DOHH2 (cell line): ENCODE results near the gene OR52H1.

ENCODE experiments used
- H3F3A ChIP-seq: fragments of 200-600 bp; sonication (generic), shearing (Covaris generic); 2 replicates; pipeline ENCODE4 v1.6.0; 2016; ENCODE audit warnings: antibody characterized with exemption, mild to moderate bottlenecking; ENCODE audit not compliant: control insufficient read depth, insufficient read depth
- H3K27ac ChIP-seq: fragments of 200-600 bp; sonication (generic); 2 replicates; pipeline ENCODE4 v1.5.1; 2014; ENCODE audit warnings: low read depth, mild to moderate bottlenecking, low read length, moderate library complexity
- H3K27me3 ChIP-seq: fragments of 200-600 bp; sonication (generic); 2 replicates; pipeline ENCODE4 v1.6.1; 2014; ENCODE audit warnings: mild to moderate bottlenecking, low read length, mixed read lengths; ENCODE audit not compliant: control insufficient read depth
- H3K36me3 ChIP-seq: fragments of 200-600 bp; sonication (generic); 2 replicates; pipeline ENCODE4 v1.6.1; 2014; ENCODE audit warnings: mild to moderate bottlenecking, low read length, moderate library complexity, mixed read lengths; ENCODE audit not compliant: control insufficient read depth
- H3K4me1 ChIP-seq: fragments of 200-600 bp; sonication (generic); 2 replicates; pipeline ENCODE4 v1.6.1; 2014; ENCODE audit warnings: mild to moderate bottlenecking, low read length, mixed read lengths; ENCODE audit not compliant: control insufficient read depth
- H3K4me2 ChIP-seq: fragments of 200-600 bp; sonication (generic); 2 replicates; pipeline ENCODE4 v1.6.0; 2014; ENCODE audit warnings: mild to moderate bottlenecking, low read length, moderate library complexity
- H3K4me3 ChIP-seq: fragments of 200-600 bp; sonication (generic); 2 replicates; pipeline ENCODE4 v1.5.1; 2014; ENCODE audit warnings: mild to moderate bottlenecking, low read length, mixed read lengths
- H3K79me2 ChIP-seq: fragments of 200-600 bp; sonication (generic); 2 replicates; pipeline ENCODE4 v1.6.1; 2014; ENCODE audit warnings: mild to moderate bottlenecking, low read length, mixed read lengths; ENCODE audit not compliant: control insufficient read depth
- H3K9me2 ChIP-seq: fragments of 200-600 bp; sonication (generic); replicated peaks from 2 replicates; pipeline ENCODE4 v1.6.1; 2014; ENCODE audit warnings: mild to moderate bottlenecking, low read length, mixed read lengths; ENCODE audit not compliant: control insufficient read depth
- H3K9me3 ChIP-seq: fragments of 200-600 bp; sonication (generic); 2 replicates; pipeline ENCODE4 v1.6.1; 2014; ENCODE audit warnings: antibody characterized with exemption, low read length, mixed read lengths; ENCODE audit not compliant: control insufficient read depth, insufficient read depth
- H4K20me1 ChIP-seq: fragments of 200-600 bp; sonication (generic); 2 replicates; pipeline ENCODE4 v1.6.0; 2014; ENCODE audit warnings: low read depth, mild to moderate bottlenecking, antibody characterized with exemption, low read length, moderate library complexity; ENCODE audit not compliant: control insufficient read depth, insufficient read depth
- EZH2phosphoT487 ChIP-seq: fragments of 200-600 bp; sonication (generic); IDR thresholded peaks from 2 replicates; pipeline ENCODE4 v1.6.1; 2017; ENCODE audit warnings: borderline replicate concordance, mild to moderate bottlenecking, antibody characterized with exemption, low read length, moderate library complexity, mixed read lengths
- TF ChIP-seq, protein P1 (sequence below): fragments of 200-600 bp; sonication (generic); IDR thresholded peaks from one replicate; pipeline ENCODE4 v1.5.1; 2014; ENCODE audit warnings: antibody characterized with exemption, mild to moderate bottlenecking, low read depth, low read length; ENCODE audit not compliant: poor library complexity, severe bottlenecking

Gene OR52H1

DNA sequence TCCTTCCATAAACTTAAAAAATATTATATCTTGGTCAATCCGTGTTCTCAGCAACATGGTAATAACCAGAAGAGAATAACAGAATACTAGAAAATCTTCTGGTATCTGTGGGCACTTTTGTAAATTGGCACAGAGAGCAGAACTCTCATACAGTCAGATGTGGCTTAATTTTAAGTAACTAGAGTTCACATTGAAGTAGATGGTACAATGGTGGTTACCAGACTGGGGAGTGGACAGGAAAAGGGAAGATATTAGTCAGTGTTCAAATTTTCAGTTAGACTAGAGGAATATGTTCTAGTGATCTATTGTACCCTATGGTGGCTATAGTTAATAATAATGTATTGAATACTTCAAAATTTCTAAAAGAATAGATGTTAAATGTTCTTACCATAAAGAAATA is 6.9 kb downstream of the OR52H1 start:
- Histone ChIP-seq H3K4me3 (no peak overlapping the region), H3K4me1 (no peaks in the 10 kb centered on the region), H3K9me2 (no peaks in the 10 kb centered on the region), H4K20me1 (no peaks in the 10 kb centered on the region), H3F3A (no peaks in the 10 kb centered on the region), H3K9me3 (no peaks in the 10 kb centered on the region), H3K4me2 (no peak overlapping the region), H3K79me2 (no peaks in the 10 kb centered on the region), H3K27me3 (no peaks in the 10 kb centered on the region), H3K27ac (no peak overlapping the region), H3K36me3 (no peaks in the 10 kb centered on the region)
- TF ChIP-seq, protein P1, sequence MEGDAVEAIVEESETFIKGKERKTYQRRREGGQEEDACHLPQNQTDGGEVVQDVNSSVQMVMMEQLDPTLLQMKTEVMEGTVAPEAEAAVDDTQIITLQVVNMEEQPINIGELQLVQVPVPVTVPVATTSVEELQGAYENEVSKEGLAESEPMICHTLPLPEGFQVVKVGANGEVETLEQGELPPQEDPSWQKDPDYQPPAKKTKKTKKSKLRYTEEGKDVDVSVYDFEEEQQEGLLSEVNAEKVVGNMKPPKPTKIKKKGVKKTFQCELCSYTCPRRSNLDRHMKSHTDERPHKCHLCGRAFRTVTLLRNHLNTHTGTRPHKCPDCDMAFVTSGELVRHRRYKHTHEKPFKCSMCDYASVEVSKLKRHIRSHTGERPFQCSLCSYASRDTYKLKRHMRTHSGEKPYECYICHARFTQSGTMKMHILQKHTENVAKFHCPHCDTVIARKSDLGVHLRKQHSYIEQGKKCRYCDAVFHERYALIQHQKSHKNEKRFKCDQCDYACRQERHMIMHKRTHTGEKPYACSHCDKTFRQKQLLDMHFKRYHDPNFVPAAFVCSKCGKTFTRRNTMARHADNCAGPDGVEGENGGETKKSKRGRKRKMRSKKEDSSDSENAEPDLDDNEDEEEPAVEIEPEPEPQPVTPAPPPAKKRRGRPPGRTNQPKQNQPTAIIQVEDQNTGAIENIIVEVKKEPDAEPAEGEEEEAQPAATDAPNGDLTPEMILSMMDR, result no peak
- TF ChIP-seq EZH2phosphoT487, result no peak

DNA sequence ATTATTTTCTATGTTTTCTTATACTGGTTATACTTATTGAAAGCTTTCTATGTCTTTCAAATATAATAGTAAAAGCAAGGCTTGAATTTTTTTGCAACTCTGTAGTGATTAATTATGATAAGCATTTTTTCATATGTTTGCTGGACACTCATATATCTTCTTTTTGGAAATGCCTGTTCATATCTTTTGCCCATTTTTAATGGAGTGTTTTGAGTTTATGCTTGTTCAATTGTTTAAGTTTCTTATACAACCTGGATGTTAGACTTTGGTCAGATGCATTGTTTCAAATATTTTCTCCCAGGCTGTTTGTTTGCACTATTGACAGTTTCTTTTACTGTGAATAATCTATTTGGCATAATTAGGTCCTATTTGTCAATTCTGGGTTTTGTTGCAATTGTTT is 11.9 kb downstream of the OR52H1 start:
- Histone ChIP-seq H4K20me1 (no peaks in the 10 kb centered on the region), H3F3A (no peaks in the 10 kb centered on the region), H3K9me2 (no peaks in the 10 kb centered on the region), H3K4me2 (no peak overlapping the region), H3K9me3 (no peaks in the 10 kb centered on the region), H3K4me1 (no peaks in the 10 kb centered on the region), H3K27ac (no peak overlapping the region), H3K79me2 (no peaks in the 10 kb centered on the region), H3K36me3 (no peaks in the 10 kb centered on the region), H3K4me3 (no peak overlapping the region), H3K27me3 (no peaks in the 10 kb centered on the region)
- TF ChIP-seq, protein P1, result no peak
- no peak for TF ChIP-seq EZH2phosphoT487

DNA sequence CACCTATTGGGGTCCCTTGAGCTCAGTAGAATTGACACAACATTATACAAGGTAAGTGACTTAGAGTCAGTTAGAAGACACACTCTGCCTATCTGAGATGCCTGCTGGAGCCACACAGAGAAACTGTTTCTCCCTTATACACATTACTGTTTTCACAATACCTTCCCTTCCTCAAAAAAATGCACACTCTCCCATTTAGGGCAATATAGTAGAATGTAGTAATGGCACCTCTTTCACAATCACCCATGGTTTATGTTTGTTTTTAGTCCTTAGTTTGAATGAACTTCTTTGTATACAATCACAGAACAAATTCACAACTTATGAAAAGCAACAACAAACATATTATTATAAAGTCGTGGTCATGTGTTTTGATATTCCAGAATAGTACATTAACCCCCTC is 14.3 kb downstream of the OR52H1 start:
- no peak for TF ChIP-seq EZH2phosphoT487
- TF ChIP-seq, protein P1, result no peak
- Histone ChIP-seq H3K27ac (no peak overlapping the region), H3F3A (no peaks in the 10 kb centered on the region), H4K20me1 (no peaks in the 10 kb centered on the region), H3K36me3 (no peaks in the 10 kb centered on the region), H3K4me2 (no peak overlapping the region), H3K9me3 (no peaks in the 10 kb centered on the region), H3K4me1 (no peaks in the 10 kb centered on the region), H3K9me2 (no peaks in the 10 kb centered on the region), H3K4me3 (no peak overlapping the region), H3K79me2 (no peaks in the 10 kb centered on the region), H3K27me3 (no peaks in the 10 kb centered on the region)
